GM18505 (cell line): ENCODE results near the gene F8A1.
"Not testable (repeated sequence)": the region's sequence is repeated elsewhere in the genome, so short reads cannot be mapped to it uniquely, and the experiment has no call there.

Experiments used
- ATAC-seq: cut with Tn5 transposase; IDR thresholded peaks from one replicate; pipeline ENCODE4 v1.9.1; 2021; ENCODE audit not compliant: unreplicated experiment
- POLR2A ChIP-seq: IDR thresholded peaks from 4 replicates; pipeline ENCODE4 v1.6.1; 2011; ENCODE audit warnings: borderline replicate concordance; ENCODE audit not compliant: insufficient read depth, insufficient read length; ENCODE audit errors: extremely low read depth

F8A1 gene

GRCh38 chrX:154914052-154914451, 27.9 kb downstream of the F8A1 start:
- ATAC-seq, result no peak
- no peak for TF ChIP-seq POLR2A

- ATAC-seq, result no peak
- no peak for TF ChIP-seq POLR2A
These were observed 31.9 kb downstream of the F8A1 start for GRCh38 chrX:154918060-154918483.

- ATAC-seq, result not testable (repeated sequence)
These were observed 38.6 kb downstream of the F8A1 start for GRCh38 chrX:154924771-154925170.
